HEK293 (cell line): ENCODE data around the gene BYSL.

Source experiments
- CTCF ChIA-PET: fragments of 350-600 bp; formaldehyde crosslinking; extraction: SDS; loops from one replicate; lab custom pipeline; 2021; ENCODE audit warnings: antibody characterized with exemption; lab: Yijun Ruan, JAX
- POLR2A ChIA-PET: fragments of 300-600 bp; formaldehyde crosslinking; extraction: SDS; loops from one replicate; lab custom pipeline; 2020; ENCODE audit warnings: antibody characterized with exemption, inconsistent platforms; lab: Yijun Ruan, JAX
- H3K27ac ChIP-seq: fragments of 200-500 bp; sonication (Bioruptor generic); 2 replicates; pipeline ENCODE4 v1.5.1; 2014; ENCODE audit warnings: low read depth, low read length, control low read depth, inconsistent platforms; ENCODE audit errors: extremely low read depth
- H3K36me3 ChIP-seq, 2 experiments: fragments of 200-500 bp in 1 of 2; sonication (Bioruptor generic) in 1 of 2; 1 replicate in 1 of 2; 2 replicates in 1 of 2; pipeline ENCODE4 v1.5.1; 2014 to 2017; ENCODE audit warnings: inconsistent platforms in 2 of 2, low read length in 2 of 2; ENCODE audit not compliant: control insufficient read depth in 2 of 2, insufficient read depth in 1 of 2
- H3K4me1 ChIP-seq: fragments of 200-500 bp; sonication (Bioruptor generic); 2 replicates; pipeline ENCODE4 v1.5.1; 2014; ENCODE audit warnings: mild to moderate bottlenecking, low read length, inconsistent platforms; ENCODE audit not compliant: control insufficient read depth, insufficient read depth
- H3K4me3 ChIP-seq: 2 replicates; pipeline ENCODE4 v1.5.1; 2011; ENCODE audit warnings: low read depth, mild to moderate bottlenecking, control low read depth, low read length, moderate library complexity
- H3K9me3 ChIP-seq: fragments of 200-500 bp; sonication (Bioruptor generic); 2 replicates; pipeline ENCODE4 v1.5.1; 2014; ENCODE audit warnings: low read depth, low read length, inconsistent platforms; ENCODE audit not compliant: control insufficient read depth, insufficient read depth
- BCL6B ChIP-seq: fragments of 450-650 bp; formaldehyde crosslinking; IDR thresholded peaks from 2 replicates; pipeline ENCODE4 v1.5.1; 2017; ENCODE audit warnings: missing biosample characterization, missing genetic modification characterization
- PRDM4 ChIP-seq: fragments of 450-650 bp; formaldehyde crosslinking; IDR thresholded peaks from 2 replicates; pipeline ENCODE4 v1.5.1; 2017; ENCODE audit warnings: missing biosample characterization, missing genetic modification characterization
- PRDM6 ChIP-seq: fragments of 450-650 bp; formaldehyde crosslinking; IDR thresholded peaks from 2 replicates; pipeline ENCODE4 v1.5.1; 2017; ENCODE audit warnings: missing biosample characterization, missing genetic modification characterization
- REST ChIP-seq: fragments of 450-650 bp; formaldehyde crosslinking; IDR thresholded peaks from 2 replicates; pipeline ENCODE4 v1.5.1; 2016; ENCODE audit warnings: missing biosample characterization, missing genetic modification characterization
- ZFP69B ChIP-seq: fragments of 450-650 bp; formaldehyde crosslinking; IDR thresholded peaks from 2 replicates; pipeline ENCODE4 v1.5.1; 2016; ENCODE audit warnings: missing biosample characterization, missing genetic modification characterization
- ZNF202 ChIP-seq: fragments of 450-650 bp; formaldehyde crosslinking; IDR thresholded peaks from 2 replicates; pipeline ENCODE4 v1.5.1; 2016; ENCODE audit warnings: missing biosample characterization, missing genetic modification characterization, borderline replicate concordance
- ZNF24 ChIP-seq: fragments of 450-650 bp; formaldehyde crosslinking; IDR thresholded peaks from 2 replicates; pipeline ENCODE4 v1.5.1; 2016; ENCODE audit warnings: missing biosample characterization, missing genetic modification characterization
- ZNF341 ChIP-seq: fragments of 450-650 bp; formaldehyde crosslinking; IDR thresholded peaks from 2 replicates; pipeline ENCODE4; 2016; ENCODE audit warnings: low read depth, missing biosample characterization, missing genetic modification characterization
- ZNF366 ChIP-seq: fragments of 450-650 bp; formaldehyde crosslinking; conservative IDR thresholded peaks from 2 replicates; pipeline ENCODE4 v1.5.1; 2016; ENCODE audit warnings: missing biosample characterization, missing genetic modification characterization
- ZNF544 ChIP-seq: fragments of 450-650 bp; formaldehyde crosslinking; IDR thresholded peaks from 2 replicates; pipeline ENCODE4 v1.5.0; 2017; ENCODE audit warnings: missing biosample characterization, missing genetic modification characterization
- ZNF548 ChIP-seq: fragments of 450-650 bp; formaldehyde crosslinking; IDR thresholded peaks from 2 replicates; pipeline ENCODE4 v1.5.1; 2016; ENCODE audit warnings: missing biosample characterization, missing genetic modification characterization
- TF ChIP-seq, protein P1 (sequence below): fragments of 450-650 bp; formaldehyde crosslinking; IDR thresholded peaks from 2 replicates; pipeline ENCODE4 v1.5.1; 2016; ENCODE audit warnings: missing biosample characterization, missing genetic modification characterization

The BYSL gene

DNA sequence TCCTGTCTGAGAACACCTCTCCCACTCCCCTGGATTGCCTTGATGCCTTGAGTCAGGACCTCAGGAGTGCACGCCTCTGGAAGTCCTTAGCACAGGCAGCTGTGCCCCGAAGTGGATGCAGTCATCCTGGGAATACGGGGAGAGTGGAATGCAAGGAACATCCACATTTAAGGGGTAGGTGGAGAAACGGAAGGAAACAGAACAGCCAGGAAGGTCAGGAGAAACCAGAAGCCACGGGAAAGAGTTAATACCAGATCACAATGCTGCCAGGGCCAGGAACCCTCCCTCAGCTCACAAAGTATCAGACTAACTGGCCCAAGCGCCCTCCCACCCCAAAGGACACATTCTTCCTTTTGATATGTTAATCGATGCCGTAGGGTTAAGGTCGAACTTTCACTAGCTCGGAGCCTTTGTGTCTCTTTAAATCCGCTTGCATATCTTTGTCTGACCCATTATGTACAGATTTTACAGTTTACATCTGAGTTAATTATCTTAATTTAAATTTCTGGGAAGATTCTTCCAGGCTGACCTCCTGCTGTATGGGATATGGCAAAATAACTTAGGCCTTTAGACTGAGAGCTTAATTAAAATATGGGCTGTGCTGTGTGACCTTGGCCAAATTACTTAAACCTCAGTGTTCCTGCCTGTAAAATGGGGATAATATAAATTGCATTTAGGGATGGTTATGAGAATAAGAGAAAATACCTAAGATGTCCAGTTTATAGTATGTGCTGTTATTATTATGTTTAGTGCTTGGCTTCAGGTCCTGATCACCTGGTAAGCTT is 44.3 kb downstream of the BYSL start:
- Histone ChIP-seq H3K9me3 (no peaks in the 10 kb centered on the region), H3K4me3 (no peak overlapping the region), H3K36me3 (no peaks in the 10 kb centered on the region), H3K4me1 (no peaks in the 10 kb centered on the region), H3K27ac (no peak overlapping the region)
- ChIA-PET POLR2A (interaction anchor here (0.7 kb wide), 1 partner anchor 123 kb away, joined by 5 read pairs; no protein-coding TSS in a partner anchor), CTCF (interaction anchor here (0.6 to 1.8 kb wide), 2 partner anchors 29 to 45 kb away, joined by 4 to 7 read pairs; partner anchors contain the start of genes BYSL and MED20)
- TF ChIP-seq ZNF548: no peak
- peak; percentile 36; the same call in 1 of the 2 replicates for TF ChIP-seq ZNF341 (tag by site-specific recombination)
- TF ChIP-seq, all 188 proteins: peak for 1

DNA sequence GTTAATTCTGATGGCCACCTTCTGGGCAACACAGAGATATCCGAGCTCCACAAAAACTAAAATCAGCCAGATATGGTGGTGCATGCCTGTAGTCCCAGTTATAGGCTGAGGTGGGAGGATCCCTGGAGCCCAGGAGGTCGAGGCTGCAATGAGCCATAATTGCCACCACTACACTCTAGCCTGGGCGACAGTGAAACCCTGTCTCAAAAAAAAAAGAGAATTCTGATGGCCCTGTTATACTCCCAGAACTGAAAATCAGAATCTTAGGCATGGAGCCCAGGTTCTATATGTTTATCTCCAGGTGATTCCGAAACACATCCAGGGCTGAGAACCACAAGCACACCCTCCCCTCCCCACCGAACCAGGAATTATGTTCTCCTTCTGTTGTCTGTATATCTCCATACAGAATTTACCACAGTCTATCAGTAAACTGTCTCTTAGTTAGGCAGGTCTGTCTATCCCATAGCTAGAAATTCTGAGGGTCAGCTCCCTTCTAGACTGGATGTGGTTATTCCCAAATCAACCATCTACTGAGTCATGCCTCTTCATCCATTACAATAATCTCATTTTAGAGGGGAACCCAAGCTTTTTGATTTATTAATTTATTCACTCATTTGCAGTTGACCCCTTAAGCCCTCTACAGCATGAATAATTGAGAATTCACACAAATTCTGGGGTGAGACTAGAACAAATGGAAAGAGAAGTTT is 45.1 kb downstream of the BYSL start:
- Histone ChIP-seq H3K36me3 (no peaks in the 10 kb centered on the region; a peak in 1 of 3 replicates), H3K27ac (no peak overlapping the region), H3K9me3 (no peaks in the 10 kb centered on the region), H3K4me1 (no peaks in the 10 kb centered on the region), H3K4me3 (no peak overlapping the region)
- TF ChIP-seq ZNF366 (tag by site-specific recombination): no peak
- no peak for TF ChIP-seq ZNF24 (tag by site-specific recombination)
- no peak for TF ChIP-seq BCL6B (tag by site-specific recombination)
- TF ChIP-seq ZNF544: no peak
- no peak for TF ChIP-seq ZFP69B
- TF ChIP-seq REST: no peak
- TF ChIP-seq, protein P1, sequence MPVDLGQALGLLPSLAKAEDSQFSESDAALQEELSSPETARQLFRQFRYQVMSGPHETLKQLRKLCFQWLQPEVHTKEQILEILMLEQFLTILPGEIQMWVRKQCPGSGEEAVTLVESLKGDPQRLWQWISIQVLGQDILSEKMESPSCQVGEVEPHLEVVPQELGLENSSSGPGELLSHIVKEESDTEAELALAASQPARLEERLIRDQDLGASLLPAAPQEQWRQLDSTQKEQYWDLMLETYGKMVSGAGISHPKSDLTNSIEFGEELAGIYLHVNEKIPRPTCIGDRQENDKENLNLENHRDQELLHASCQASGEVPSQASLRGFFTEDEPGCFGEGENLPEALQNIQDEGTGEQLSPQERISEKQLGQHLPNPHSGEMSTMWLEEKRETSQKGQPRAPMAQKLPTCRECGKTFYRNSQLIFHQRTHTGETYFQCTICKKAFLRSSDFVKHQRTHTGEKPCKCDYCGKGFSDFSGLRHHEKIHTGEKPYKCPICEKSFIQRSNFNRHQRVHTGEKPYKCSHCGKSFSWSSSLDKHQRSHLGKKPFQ: no peak
- TF ChIP-seq PRDM4 (tag by site-specific recombination): no peak
- no peak for TF ChIP-seq ZNF202 (tag by site-specific recombination)
- no peak for TF ChIP-seq PRDM6 (tag by site-specific recombination)
- CTCF ChIA-PET: interaction anchor here (0.6 to 1.8 kb wide), 3 partner anchors 30 to 283 kb away, joined by 3 to 7 read pairs (median 4); partner anchors contain the start of genes BYSL and MED20
- POLR2A ChIA-PET: no interaction called here
